Midbrain (tissue), 1 donor: ENCODE data around the gene LAMA5.

Source experiments
- DNase-seq: peaks from one replicate; lab custom pipeline; 2025; lab: John Stamatoyannopoulos, UW

Gene LAMA5

DNA sequence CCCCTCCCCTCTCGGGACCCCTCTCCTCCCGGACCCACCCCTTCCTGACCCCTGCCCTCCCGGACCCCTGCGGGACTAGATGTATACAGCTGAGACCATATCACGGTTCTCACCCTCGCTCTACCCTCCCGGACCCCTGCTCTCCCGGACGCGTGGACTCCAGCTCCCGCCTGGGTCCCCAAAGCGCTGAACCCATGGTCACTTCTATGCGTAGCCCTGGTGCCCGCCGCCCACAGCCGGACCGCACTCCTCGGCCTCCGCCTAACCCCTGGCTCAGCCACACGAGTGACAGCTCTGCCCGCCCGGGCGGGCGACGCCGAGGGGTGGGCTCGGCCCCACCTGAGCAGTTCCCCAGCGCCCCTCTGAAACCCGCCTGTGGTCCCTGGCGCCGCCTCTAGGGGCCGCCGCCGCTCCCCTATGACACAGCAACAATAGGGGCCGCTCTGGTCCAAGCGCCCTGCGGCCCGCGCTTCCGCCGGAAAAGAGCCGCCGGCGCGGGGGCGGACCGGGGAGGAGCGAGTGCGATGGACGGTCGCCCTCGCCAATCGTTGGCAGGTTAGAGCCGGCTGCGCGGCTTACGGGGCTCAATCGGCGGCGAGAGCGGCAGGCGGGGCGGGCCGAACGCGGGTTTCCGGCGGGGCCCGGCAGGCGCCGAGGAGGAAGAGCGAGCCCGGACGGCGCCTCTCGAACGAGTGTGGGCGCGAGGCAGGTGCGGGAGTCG is 64.6 kb downstream of the LAMA5 start, which contains the start of gene ADRM1:
Gene ADRM1, plus strand, starts transcription at position 657 of the 721 bp plus-strand sequence. CDS start 572 bp downstream, outside the sequence.
- peak; percentile 98 for DNase-seq

DNA sequence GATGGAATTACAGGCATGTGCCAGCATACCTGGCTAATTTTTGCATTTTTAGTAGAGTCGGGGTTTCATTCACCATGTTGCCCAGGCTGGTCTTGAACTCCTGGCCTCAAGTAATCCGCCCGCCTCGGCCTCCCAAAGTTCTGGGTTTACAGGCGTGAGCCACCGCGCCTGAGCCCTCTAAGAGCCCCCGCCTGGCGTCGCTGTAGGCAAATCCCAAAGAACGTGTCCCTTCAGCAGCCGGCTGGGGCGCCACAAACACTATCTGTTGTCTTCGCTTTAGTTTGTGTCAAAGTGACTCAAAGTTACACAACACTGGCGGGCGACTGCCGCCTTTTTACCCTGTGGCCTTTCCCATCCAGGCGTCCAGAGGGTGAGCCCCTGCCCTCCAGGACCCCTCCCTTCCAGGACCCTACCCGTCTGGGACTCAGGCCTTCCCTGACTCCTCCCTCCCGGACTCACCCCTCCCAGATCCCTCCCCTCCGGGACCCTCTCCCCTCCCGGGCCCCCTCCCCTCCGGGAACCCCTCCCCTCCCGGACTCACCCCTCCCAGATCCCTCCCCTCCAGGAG is 65.3 kb downstream of the LAMA5 start:
- peak; percentile 80 for DNase-seq

DNA sequence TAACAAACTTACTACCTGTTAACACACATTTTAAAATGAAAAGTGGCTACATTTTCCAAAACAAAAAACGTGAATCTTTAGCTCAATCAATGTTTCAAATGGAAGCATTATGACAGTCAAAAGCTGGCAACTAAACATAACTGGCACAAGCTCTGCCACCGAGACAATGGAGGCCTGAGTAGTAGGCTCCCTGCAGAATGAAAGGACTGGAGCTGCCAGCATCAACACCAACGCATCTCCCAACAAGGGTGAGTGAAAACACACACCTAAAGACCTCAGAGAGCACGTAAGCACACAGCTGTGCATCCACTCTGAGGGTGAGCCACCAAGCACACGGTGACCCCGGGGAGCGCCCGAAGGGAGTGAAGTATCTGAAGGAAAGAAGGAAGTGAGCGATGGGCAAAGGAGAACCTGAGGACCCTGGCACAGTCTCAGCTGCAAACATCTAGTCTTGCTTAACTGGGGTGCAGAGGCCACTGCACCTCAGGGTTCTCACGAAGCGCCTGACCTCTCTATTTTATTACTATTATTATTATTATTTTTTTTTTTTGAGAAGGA is 65.9 kb downstream of the LAMA5 start:
- no peak for DNase-seq

DNA sequence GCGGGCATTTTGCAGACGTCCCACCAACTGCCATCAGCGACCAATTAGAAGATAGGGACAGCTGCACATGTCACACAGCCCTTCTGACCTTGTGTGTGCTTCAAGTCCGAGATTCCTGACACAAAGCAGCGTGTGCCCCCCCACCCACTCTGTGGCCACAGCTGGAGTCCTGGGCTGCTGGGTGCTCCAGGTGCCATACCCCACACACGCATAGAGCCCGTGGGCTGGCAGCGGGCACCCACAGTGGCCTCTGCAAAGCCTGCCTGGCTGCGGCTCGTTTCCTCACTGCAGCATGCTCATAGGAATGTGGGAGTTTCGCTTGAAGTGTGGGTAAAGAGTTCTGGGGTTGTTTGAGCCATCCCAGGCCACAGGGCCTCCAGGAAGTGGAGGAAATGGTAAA is 66.8 kb downstream of the LAMA5 start:
- no peak for DNase-seq

DNA sequence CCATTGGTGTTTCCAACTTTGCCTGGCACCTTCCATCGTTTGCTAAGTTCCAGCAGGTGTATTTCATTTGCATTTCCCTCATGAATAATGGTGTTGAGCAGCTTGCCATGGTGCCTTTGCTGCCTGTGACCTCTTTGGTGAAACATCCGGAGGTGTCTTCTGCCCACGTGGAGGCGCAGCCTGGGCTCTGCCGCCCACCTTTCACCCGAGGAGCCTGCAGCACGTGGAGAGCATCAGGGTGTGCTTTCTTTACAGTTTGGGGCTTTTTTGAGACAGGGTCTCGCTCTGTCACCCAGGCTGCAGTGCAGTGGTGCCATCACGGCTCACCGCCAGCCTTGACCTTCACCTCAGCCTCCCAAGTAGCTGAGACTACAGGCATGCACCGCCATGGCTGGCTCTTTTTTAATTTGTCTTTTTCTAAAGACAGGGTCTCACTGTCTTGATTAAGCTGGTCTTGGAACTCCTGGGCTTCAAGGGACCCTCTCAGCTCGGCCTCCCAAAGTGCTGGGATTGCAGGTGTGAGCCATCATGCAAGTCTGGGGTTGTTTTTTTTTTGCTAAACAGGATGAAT is 67.4 kb downstream of the LAMA5 start:
- DNase-seq: no peak

DNA sequence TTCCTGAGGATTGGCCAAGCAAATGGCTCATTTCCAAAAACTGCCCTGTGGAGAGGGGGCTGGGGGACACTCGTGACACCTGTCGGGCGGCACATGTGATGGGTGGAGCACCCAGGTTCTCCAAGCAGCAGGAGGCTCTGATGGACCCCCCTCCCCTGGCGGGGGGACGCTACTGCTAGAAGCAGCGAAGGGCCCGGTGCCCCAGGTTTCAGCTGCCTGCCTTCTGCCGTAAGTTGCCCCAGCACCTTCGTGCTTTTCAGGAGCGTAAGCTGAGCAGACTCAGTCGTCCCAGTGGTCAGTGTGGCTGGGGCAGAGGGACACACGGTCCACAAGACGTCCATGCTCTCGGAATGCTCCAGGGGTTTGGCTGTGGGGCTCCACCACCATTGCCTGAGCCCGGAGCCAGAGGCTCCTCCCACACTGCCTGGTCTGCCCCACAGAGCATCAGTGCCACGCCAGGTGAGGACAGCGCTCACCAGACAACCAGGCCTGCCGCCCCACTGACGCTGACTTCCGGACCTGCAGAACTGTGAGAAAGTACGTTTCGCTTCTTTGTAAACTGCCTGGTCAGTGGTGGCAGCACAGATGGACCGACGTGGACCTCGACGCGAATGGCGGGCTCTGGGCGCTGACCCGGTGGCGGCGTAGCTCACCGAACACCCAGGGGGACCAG is 68.4 kb downstream of the LAMA5 start:
- no peak for DNase-seq

DNA sequence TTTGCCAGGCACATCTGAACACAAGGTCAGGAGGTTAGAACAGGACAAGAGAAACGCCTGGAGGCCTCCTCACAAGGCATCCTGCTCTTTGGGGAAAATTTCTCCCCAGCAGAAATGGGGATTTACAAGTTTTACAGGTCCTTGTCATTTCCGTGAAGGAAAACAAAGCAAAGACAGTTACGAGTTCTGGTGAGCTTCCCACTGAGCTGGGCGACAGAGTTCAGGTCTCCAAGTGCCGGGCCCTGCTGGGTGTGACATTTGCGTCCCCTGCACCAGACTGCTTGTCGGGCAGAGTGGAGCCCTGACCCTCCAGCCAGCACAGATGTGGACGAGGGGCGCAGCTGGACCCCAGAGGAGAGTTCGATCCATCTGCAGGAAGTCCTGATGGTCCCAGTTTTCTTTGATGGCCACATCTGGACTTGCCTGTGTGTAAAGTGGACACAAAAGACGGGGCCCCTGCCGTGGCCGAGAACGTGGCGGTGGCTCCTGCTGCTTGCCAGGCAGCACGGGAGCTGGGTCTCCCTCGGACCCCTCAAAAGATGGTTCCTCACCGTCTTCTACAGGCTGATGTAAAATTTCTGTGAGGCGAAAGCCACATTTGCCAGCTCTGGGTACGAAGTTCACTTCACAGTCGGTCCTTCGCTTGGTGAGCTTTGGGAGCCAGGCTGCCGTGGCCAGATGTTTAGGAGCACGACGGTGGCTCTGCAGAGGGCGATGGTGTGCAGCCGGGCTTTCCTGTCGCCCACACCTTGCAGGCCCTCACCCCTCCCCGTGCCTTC is 69.5 kb downstream of the LAMA5 start:
- DNase-seq: no peak

DNA sequence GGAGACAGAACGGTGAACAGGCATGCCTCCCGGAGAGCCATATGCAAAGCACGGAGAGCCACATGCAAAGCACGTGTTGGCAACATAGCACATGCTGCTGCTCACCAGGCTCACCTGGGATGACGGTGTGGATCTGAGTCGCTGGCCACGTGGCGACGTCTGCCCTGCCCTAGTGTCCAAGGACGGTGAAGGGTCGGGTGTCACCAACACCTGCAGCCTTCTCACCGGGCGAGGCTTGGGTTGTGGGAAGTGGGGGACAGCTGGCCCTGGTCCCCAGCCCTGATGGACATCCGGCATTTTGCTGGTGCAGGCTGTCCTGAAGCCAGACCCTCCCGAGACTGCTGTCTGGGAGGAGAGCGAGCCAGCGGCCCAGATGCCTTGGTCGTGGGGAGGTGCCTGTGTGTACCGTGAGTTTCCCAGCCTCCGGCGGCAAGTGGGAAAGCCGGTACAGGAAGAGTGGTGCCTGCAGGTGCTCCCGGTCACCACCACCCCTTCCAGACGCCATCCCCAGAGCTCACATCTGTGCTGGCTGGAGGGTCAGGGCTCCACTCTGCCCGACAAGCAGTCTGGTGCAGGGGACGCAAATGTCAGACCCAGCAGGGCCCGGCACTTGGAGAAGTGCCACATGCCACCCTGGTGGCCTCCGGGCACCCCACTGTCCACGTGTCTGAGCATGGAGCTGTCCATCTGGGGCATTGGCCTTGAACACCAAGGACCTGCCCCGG is 70.2 kb downstream of the LAMA5 start:
- no peak for DNase-seq

DNA sequence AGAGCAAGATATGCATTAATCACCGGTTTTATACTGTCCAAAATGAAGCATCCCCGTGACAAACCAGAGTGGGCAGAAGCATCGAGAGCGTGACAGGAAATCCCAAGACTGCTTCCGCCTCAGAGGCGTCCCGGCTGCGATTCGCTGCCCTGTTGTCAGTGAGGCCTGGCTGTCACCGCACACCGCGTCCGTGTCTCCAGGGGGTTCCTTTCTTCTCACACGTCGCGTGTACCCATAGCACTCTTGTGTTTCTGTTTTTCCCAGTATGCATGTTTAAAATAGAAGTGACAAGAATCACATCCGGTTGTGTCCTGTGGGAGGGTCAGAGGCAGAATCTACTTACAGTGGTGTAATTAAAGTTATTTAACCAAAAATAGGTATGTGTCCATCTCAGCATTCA is 72.6 kb downstream of the LAMA5 start:
- no peak for DNase-seq

DNA sequence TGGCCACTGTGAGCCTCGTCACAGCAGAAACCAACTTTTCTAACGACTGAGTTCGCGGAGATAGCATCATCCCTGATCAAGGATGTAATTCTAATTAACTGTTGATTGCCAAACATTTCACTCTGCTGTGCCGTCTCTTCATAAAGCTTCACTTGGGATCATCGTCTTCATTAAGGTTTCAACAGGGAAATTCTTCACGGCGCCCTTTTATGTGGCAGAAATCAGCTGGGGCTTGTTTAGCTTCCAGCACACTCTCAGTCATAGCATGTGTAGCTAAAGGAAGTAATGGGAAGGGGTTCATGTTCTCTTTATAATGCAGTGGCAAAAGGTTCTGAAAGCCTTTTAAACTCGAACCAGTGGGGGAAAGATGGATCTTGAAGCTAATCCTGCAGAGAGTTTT is 73.2 kb downstream of the LAMA5 start:
- DNase-seq: no peak

DNA sequence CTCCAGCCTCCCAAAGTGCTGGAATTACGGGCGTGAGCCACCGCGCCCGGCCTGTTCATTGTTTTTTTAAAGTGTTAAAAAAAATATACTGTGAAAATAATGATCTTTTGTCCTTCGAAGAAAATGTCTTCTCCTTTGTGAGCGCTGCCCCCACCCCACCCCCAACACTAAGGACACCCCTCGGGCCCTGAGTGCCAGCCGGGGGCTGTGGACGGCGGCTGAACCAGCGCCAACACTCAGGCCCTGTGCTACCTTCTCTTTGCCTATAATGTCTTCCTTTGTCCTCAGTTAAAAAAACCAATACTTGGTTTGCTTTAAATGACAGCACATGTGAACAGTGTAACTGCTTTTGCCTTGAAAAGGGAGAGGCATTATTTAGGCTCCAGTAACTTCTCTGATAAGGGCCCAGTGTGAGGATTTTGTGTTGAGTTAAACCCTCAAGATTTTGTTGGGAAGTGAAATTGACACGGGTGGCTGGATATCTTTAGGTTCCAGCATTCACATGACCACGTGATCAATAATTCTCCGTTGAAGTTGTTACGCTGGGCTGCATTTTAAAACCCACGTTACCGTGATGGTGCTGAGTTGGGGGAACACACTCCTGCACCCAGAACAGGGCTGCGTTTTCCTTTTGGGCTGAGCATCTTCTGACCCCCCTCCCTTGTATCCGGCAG is 73.9 kb downstream of the LAMA5 start:
- no peak for DNase-seq

DNA sequence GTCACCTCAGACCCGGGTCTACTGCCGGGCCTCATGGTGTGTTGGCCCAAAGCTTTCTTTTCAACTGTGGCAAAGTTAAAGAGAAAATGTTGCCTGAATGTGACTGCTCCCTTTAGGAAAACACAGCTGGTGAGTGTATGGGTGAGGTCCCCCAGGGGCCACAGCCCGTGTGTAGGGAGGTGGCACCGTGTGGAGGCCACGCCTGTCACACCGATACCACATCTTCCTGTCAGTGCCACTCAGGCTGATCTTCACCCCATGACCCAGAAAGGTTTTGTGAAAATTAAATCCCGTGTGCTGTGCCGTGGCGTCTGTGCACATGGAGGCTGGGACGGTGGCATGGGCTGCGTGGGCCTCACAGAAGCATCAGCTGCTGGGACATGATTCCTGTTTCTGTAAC is 75.0 kb downstream of the LAMA5 start:
- DNase-seq: no peak

DNA sequence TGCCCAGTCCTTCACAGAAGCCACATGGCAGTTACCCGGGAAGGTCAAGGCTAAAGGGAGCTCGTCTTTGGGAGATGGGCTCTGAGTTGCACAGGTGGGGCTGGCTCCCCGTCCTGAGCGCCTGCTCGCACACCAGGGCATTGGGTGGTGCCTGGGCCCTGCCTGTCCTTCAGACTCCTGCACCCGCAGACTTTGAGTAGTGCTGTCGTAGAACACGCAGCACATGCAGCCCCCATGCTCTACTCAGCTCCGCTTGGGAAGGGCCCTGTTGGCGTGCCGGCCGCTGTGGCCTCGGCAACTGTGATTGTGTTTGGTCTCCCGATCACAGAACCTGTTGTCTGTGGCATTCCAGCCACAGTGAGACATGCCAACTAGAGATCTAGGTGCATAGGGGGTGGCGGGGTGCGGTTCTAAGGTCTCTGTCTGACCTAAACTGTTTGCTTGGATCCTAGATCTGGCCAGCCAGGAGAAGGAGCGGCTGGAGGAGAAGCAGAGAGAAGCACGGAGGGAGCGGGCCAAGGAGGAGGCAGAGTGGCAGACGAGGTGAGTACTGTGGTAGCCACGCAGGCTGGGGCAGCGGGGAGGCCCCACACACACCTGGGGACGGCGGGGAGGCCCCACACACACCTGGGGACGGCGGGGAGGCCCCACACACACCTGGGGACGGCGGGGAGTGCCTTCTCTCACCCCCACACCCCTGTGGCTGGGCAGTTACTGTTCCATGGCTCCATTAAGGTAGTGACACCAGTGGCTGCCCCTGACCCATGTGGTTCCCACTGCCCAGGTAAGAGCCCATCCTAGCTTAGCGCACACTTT is 75.7 kb downstream of the LAMA5 start:
- DNase-seq: no peak

DNA sequence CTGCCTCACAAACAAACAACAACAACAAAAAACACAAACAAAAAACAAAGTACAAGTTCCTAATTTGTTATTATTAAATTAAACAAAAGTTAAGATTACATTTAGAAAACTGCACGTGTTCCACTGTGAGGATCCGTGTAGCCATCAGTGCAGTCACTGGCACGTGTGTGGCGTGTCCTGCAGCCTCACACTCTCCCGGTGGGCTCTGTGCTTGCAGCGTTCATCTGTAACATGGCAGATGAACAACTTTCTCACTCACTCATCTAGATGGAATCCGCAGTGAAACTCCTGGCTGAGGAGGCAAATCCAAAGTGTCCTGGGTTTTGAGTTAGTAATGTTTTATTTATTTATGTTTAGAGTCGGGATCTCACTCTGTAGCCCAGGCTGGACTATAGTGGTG is 77.2 kb downstream of the LAMA5 start:
- no peak for DNase-seq

DNA sequence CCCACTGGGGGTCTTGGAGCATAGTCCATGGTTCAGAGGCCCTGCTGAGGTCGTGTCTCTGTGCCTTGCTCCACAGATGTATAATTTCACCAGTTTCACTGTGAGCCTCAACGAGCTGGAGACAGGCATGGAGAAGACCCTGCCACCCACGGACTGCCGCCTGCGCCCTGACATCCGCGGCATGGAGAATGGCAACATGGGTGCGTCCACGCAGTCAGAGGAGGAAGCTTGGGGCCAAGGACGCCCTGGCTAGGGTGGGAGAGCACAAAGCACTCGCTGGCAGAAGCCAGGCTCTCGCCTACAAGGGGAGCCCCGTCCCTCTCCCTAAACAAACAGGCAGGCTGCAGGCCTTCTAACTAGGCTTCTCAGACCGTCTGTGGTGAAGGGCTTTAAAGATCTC is 78.0 kb downstream of the LAMA5 start:
- DNase-seq: no peak

DNA sequence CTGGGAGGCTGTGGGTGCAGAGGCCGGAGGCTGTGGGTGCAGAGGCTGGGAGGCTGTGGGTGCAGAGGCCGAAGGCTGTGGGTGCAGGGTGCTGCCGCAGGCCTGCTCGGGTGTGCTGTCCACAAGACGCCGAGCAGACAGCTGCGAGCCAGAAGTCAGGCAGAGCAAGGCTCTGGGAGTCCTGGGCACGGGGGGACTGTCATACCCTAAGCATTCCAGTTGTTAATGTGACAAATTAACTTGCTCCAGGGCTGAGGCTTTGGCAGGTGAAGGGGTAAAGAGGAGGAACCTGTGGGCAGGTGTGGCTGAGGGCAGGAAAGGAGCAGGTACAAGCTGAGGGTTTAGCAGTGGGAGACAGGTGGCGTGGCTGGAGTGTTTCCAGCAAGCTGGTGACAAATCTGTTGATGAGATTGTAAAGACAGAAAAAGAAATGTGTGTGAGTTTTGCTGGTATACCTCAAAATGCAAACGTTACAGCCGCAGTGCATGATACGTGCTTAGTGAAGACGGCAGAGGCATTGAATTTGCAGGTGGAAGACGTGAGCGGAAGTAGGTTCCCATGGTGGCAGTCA is 78.5 kb downstream of the LAMA5 start:
- no peak for DNase-seq

DNA sequence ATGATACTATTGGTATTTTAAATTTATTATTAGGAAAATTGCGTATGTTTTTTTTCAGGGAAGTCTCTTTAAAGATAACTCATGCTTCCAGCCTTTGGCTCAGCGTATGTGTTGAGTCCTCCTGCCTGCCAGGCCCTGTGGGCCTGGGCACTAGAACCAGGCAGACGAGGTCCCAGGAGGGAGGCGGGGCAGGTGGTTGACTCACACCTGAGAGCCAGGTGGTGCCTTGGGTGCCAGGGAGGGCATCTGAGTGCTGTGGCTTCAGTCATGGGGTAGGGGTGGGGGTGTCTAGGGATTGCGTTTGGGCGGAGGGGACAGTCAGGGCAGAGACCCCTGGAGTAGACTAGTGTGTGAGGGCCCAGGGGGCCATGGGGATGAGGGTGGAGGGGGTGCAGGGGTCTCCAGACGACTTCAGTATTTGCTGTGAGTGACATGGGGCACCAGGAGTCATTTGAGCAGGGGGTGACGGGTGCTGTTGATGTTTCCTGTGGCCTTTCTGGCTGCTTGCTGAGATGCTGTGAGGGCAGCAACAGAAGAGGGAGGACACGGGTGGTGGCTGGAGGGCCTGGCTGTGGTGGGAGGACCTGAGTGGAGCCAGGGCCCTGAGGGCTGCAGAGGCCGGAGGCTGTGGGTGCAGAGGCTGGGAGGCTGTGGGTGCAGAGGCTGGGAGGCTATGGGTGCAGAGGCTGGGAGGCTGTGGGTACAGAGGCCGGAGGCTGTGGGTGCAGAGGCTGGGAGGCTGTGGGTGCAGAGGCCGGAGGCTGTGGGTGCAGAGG is 79.2 kb downstream of the LAMA5 start:
- DNase-seq: no peak

DNA sequence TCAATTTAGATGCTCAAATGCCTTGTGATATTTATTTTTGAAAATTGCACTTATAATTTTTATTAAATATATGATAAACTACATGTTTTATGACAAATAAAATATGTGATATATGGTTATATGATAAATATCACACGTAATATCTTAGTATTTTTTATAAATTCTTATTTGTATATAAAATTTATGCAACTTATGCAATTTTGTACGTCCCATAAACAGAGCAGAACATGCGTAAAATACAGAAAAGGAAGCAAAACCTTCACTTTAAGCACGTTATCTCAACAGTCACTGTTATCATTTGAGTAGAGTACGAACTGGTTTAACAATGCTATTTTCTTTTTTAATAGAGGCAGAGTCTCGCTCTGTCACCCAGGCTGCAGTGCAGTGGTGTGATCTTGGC is 80.0 kb downstream of the LAMA5 start:
- DNase-seq: no peak
